NCI-H1092 treated with DMSO at 0.1 percent for 48 hours (cell line): ENCODE measurements around the gene RFPL3.
"Not testable (repeated sequence)": the region's sequence is repeated elsewhere in the genome, so short reads cannot be mapped to it uniquely, and the experiment has no call there.

Experiments
- DNase-seq: peaks from one replicate; lab custom pipeline; 2025; lab: John Stamatoyannopoulos, UW

The RFPL3 gene

GRCh38 chr22:32357567-32357966 is at the start of gene RFPL3:
TSS of gene RFPL3 (plus strand) at chr22:32357867. CDS start at chr22:32358072, 205 bp downstream.
- not testable (repeated sequence) for DNase-seq

GRCh38 chr22:32308191-32308590 is 49.5 kb upstream of the RFPL3 start:
- no peak for DNase-seq

- DNase-seq = no peak
Observed at GRCh38 chr22:32308934-32309333, 48.7 kb upstream of the RFPL3 start.

- no peak for DNase-seq
Observed at GRCh38 chr22:32309585-32310251, 47.9 kb upstream of the RFPL3 start.

- no peak for DNase-seq
Observed at GRCh38 chr22:32310777-32311176, 46.9 kb upstream of the RFPL3 start.

- DNase-seq = no peak
Observed at GRCh38 chr22:32311551-32312071, 46.1 kb upstream of the RFPL3 start.

- DNase-seq = no peak
Observed at GRCh38 chr22:32312748-32313147, 44.9 kb upstream of the RFPL3 start.

- DNase-seq = no peak
Observed at GRCh38 chr22:32313532-32313931, 44.1 kb upstream of the RFPL3 start.

GRCh38 chr22:32317524-32317923 is 40.1 kb upstream of the RFPL3 start:
- DNase-seq = no peak

GRCh38 chr22:32318361-32318760 is 39.3 kb upstream of the RFPL3 start:
- DNase-seq = no peak

- DNase-seq = no peak
Observed at GRCh38 chr22:32319861-32320406, 37.7 kb upstream of the RFPL3 start.

GRCh38 chr22:32322986-32323385 is 34.7 kb upstream of the RFPL3 start:
- DNase-seq = no peak

- DNase-seq = no peak
Observed at GRCh38 chr22:32323513-32324164, 34.0 kb upstream of the RFPL3 start.

- no peak for DNase-seq
Observed at GRCh38 chr22:32324505-32325415, 32.9 kb upstream of the RFPL3 start.

GRCh38 chr22:32325416-32325801 is 32.3 kb upstream of the RFPL3 start:
- peak; percentile 6 for DNase-seq

- DNase-seq = no peak
Observed at GRCh38 chr22:32325811-32326237, 31.8 kb upstream of the RFPL3 start.

- no peak for DNase-seq
Observed at GRCh38 chr22:32326647-32327046, 31.0 kb upstream of the RFPL3 start.

- no peak for DNase-seq
Observed at GRCh38 chr22:32327066-32327465, 30.6 kb upstream of the RFPL3 start.

- no peak for DNase-seq
Observed at GRCh38 chr22:32327596-32328171, 30.0 kb upstream of the RFPL3 start.

- DNase-seq = no peak
Observed at GRCh38 chr22:32328306-32329201, 29.1 kb upstream of the RFPL3 start.

- no peak for DNase-seq
Observed at GRCh38 chr22:32329202-32329645, 28.4 kb upstream of the RFPL3 start.
